D721Med (cell line): ENCODE results near the gene ZBTB7B.

ENCODE experiments used
- DNase-seq: peaks from one replicate; pipeline ENCODE4 v3.0.0; 2011; ENCODE audit warnings: low spot score; ENCODE audit not compliant: insufficient read length
- FAIRE-seq: peaks from 2 replicates; lab custom pipeline; 2011; peaks lifted over from hg19 to GRCh38; lab: Jason Lieb, UNC
- TF ChIP-seq, protein P1 (sequence below): IDR thresholded peaks from 2 replicates; pipeline ENCODE4 v1.5.1; 2012; ENCODE audit warnings: mild to moderate bottlenecking, control low read depth; ENCODE audit not compliant: insufficient read depth; ENCODE audit errors: missing control alignments

The ZBTB7B gene

DNA sequence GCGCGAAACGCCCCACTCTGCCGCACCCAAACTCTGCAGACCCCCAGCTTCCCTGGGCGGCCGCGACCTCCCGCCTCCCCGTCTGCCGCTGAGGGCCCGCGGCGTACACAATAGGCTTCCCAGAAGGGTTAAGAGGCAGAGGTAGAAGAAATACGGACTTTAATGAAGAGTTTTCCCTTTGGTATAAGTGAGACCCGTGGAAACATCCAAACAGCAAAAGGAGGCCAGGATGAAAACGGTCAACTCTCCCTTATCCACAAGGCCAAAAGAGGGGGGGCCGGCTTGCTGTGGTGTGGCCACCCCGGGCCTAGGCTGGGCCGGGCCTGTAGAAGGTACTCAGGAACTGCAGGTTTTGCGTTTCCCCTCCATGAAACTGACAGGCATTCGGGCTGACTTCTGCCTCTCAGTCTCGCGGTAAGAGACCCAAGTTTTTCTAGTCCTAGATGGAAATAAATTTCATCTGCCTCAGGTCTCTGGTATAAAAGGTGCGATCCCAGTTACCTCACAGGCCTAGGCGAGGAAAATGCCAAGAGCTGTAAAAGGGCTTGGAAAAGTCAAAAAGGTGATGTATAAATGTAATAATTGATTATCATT, 40.3 kb upstream of the ZBTB7B start:
- no peak for DNase-seq
- FAIRE-seq = no peak
- TF ChIP-seq, protein P1, sequence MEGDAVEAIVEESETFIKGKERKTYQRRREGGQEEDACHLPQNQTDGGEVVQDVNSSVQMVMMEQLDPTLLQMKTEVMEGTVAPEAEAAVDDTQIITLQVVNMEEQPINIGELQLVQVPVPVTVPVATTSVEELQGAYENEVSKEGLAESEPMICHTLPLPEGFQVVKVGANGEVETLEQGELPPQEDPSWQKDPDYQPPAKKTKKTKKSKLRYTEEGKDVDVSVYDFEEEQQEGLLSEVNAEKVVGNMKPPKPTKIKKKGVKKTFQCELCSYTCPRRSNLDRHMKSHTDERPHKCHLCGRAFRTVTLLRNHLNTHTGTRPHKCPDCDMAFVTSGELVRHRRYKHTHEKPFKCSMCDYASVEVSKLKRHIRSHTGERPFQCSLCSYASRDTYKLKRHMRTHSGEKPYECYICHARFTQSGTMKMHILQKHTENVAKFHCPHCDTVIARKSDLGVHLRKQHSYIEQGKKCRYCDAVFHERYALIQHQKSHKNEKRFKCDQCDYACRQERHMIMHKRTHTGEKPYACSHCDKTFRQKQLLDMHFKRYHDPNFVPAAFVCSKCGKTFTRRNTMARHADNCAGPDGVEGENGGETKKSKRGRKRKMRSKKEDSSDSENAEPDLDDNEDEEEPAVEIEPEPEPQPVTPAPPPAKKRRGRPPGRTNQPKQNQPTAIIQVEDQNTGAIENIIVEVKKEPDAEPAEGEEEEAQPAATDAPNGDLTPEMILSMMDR = no peak

DNA sequence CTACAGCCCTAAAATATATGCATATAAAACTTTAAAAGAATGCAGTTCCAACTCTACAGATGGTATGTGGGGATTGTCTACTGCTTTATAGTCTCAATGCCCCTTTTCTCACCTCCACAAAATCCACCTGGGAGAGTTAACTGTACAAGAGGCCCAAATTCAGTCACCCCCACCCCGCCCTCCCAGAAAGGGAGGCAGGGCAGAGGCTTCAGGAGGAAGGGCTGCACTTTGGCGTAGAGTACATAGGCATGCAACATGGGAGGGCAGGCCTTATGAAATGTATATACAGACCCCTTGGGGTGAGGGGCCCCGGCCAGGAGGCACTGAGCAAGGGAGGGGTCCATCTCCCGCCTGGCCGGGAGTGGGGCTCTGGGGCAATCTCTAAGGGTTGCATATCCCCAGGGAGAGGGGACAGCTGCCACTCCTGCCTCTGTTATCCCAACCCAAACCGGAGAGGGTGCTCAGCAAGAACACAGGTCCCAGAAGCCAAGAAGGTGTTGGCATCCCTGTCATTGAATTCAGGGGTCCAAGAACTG, 39.7 kb upstream of the ZBTB7B start:
- DNase-seq (no peak), FAIRE-seq (no peak)
- TF ChIP-seq, protein P1 = no peak

DNA sequence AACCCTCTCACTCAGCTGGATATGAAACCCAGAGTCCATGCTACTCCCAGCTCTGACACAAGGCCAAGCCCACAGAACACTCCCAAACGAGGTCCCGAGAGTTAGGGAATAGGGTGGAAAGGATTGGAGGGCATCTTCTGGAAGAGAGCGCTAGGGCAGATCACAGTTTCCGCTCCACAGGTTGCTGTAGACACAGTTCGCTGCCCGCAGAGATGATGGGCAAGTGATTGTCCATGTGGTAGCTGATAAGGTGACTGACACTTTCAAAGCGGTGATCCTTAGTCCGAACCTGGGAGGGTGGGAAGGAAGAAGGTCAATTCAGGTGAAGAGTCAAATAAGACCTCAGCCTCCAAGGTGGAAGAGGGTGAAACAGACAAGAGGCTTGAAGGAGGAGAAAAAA, 39.0 kb upstream of the ZBTB7B start:
- TF ChIP-seq, protein P1 = no peak
- DNase-seq (no peak), FAIRE-seq (no peak)

DNA sequence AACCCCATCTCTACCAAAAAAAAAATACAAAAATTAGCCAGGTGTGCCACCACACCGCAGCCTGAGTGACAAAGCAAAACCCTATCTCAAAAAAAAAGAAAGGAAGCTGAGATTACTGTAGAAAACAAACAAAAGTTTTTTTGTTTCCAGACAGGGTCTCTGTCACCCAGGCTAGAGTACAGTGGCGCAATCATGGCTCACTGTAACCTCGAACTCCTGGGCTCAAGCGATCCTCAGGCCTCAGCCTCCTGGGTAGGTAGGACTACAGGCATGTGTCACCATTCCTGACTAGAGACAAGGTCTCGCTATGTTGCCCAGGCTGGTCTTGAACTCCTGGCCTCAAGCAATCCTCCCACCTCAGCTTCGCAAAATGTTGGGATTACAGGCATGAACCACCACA, 38.2 kb upstream of the ZBTB7B start:
- no peak for DNase-seq
- TF ChIP-seq, protein P1 = no peak
- FAIRE-seq = no peak

DNA sequence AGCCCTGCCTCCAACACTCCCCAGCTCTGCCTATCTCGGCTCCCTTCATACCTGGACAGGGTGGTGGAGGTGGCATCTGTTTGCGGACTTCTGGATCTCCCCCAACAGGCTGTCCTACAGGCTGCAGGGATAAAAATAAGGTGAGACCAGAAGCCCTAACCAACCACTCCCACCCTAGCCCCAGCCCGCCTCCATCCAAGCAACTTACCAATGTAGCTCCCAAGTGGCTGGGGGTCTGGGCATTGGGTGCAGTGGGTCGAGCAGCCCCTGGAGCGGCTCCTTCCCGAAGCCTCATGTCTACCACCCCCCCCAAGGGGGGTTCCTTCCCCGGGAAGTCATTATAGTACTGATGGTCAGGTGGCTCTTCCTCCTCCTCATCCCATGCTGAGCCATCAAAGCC, 36.5 kb upstream of the ZBTB7B start:
- TF ChIP-seq, protein P1 = no peak
- no peak for FAIRE-seq
- no peak for DNase-seq

DNA sequence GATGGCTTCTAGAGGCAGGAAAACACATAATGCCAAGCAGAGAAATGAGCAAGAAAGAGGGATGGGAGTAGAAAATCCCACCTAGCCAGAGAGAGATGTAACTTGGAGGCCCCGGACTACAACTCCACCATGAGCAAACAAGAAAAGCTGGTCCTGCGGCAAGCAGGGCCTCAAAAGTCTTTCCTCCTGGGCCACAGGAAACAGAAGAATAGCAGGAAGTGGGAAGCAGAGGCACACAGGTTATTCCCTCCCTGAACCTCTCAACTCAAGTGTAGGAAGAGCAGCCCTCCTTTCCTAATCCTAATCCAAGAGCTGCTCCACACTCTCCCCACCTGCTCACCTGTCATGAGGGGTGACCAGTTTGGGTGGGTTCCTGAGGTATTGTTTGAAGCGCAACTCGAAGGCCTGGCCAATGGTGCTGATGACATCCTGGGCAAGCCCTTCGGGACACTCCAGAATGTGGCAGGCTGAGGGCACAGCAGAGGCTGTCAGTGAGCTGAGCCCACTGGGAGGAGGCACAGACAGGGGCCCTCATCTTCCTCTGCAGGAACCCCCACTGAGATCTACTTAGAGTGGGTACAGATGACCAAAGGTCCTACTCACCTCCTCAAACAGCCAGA, 35.2 kb upstream of the ZBTB7B start:
- FAIRE-seq (no peak), DNase-seq (no peak)
- TF ChIP-seq, protein P1 = no peak

DNA sequence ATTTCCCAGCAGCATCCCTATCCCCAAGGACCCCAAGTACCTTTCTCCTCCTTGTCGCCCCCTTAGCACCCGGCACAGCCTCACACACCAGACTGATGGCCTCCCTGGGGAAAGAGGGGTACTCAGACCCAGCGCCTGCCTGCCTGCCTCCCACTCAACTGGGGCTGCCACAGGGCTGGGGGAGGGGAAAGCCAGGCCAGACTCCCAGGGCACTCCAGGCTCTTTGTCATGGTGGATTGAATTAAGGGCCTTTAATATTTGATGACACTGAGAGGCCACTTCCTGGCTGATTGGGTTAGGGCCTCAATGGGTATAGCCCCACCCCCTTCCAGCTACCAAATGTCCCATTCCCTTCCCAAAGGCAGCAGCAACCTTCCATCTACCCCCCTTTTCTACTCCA, 33.9 kb upstream of the ZBTB7B start:
- DNase-seq (no peak), FAIRE-seq (no peak)
- TF ChIP-seq, protein P1 = no peak
